Mesendoderm (in vitro differentiated cells): ENCODE results near the gene SCAMP2.

Experiments
- DNase-seq: peaks from one replicate; pipeline ENCODE4 v3.0.0; 2013
- H2AK5ac ChIP-seq: 2 replicates; pipeline ENCODE4 v1.6.1; 2013; ENCODE audit warnings: low read length, inconsistent platforms
- H2BK120ac ChIP-seq: 2 replicates; pipeline ENCODE4 v1.6.1; 2013; ENCODE audit warnings: low read depth, mild to moderate bottlenecking, low read length, moderate library complexity, mixed read lengths
- H2BK15ac ChIP-seq: replicated peaks from 2 replicates; pipeline ENCODE4 v1.6.1; 2013; ENCODE audit warnings: low read depth, mild to moderate bottlenecking, moderate library complexity
- H2BK5ac ChIP-seq: 2 replicates; pipeline ENCODE4 v1.6.1; 2013; ENCODE audit warnings: low read length, inconsistent platforms
- H3K18ac ChIP-seq: 2 replicates; pipeline ENCODE4 v1.6.1; 2013; ENCODE audit warnings: mild to moderate bottlenecking, low read length, mixed read lengths
- H3K23ac ChIP-seq: one replicate; pipeline ENCODE4 v1.6.1; 2013; ENCODE audit warnings: low read length
- H3K27ac ChIP-seq: 2 replicates; pipeline ENCODE4 v1.5.1; 2013; ENCODE audit warnings: low read depth, mild to moderate bottlenecking, inconsistent platforms, low read length, moderate library complexity
- H3K27me3 ChIP-seq: 2 replicates; pipeline ENCODE4 v1.6.1; 2013; ENCODE audit warnings: low read length, control low read depth, mild to moderate bottlenecking, inconsistent platforms; ENCODE audit not compliant: insufficient read depth, poor library complexity
- H3K36me3 ChIP-seq: 2 replicates; pipeline ENCODE4 v1.6.1; 2013; ENCODE audit warnings: low read length, inconsistent platforms; ENCODE audit not compliant: control insufficient read depth, insufficient read depth
- H3K4ac ChIP-seq: one replicate; pipeline ENCODE4 v1.6.1; 2013; ENCODE audit warnings: low read depth, mild to moderate bottlenecking, low read length, moderate library complexity
- H3K4me1 ChIP-seq: 2 replicates; pipeline ENCODE4 v1.6.1; 2013; ENCODE audit warnings: low read depth, low read length, inconsistent platforms; ENCODE audit not compliant: control insufficient read depth
- H3K4me2 ChIP-seq: 2 replicates; pipeline ENCODE4 v1.6.1; 2013; ENCODE audit warnings: low read length
- H3K4me3 ChIP-seq: 2 replicates; pipeline ENCODE4 v1.5.1; 2013; ENCODE audit warnings: mild to moderate bottlenecking, low read length
- H3K56ac ChIP-seq: one replicate; pipeline ENCODE4 v1.6.1; 2013; ENCODE audit warnings: low read length
- H3K79me1 ChIP-seq: 2 replicates; pipeline ENCODE4 v1.6.1; 2013; ENCODE audit warnings: low read length, inconsistent platforms
- H3K79me2 ChIP-seq: 2 replicates; pipeline ENCODE4 v1.6.1; 2013; ENCODE audit warnings: mild to moderate bottlenecking, low read length; ENCODE audit not compliant: control insufficient read depth, insufficient read depth
- H3K9ac ChIP-seq: 2 replicates; pipeline ENCODE4 v1.6.1; 2013; ENCODE audit warnings: low read length, inconsistent platforms
- H4K5ac ChIP-seq: one replicate; pipeline ENCODE4 v1.6.1; 2013; ENCODE audit warnings: low read length
- H4K8ac ChIP-seq: one replicate; pipeline ENCODE4 v1.6.1; 2013; ENCODE audit warnings: low read depth, mild to moderate bottlenecking, control low read depth, low read length, moderate library complexity
- WGBS: extraction: QIAGEN DNeasy Blood & Tissue Kit; methylation state at CpG from one replicate; pipeline ENCODE4 v1.1.7; 2013; ENCODE audit warnings: low lambda C conversion rate, missing lambda C conversion rate; ENCODE audit not compliant: insufficient coverage; ENCODE audit errors: extremely low coverage; 5-methylcytosine and 5-hydroxymethylcytosine counted together

SCAMP2 gene

GRCh38 chr15:74866090-74866489 is 7.1 kb downstream of the SCAMP2 start:
- Histone ChIP-seq H3K79me2 (peaks cover 19% of the 10 kb centered on the region), H4K5ac (no peak overlapping the region), H3K4me1 (peaks cover 2% of the 10 kb centered on the region), H3K27me3 (no peaks in the 10 kb centered on the region), H4K8ac (no peak overlapping the region), H3K4me3 (no peak overlapping the region), H3K4ac (no peak overlapping the region), H3K9ac (no peak overlapping the region), H3K79me1 (peaks cover 13% of the 10 kb centered on the region), H3K23ac (no peak overlapping the region), H2AK5ac (no peak overlapping the region), H3K36me3 (no peaks in the 10 kb centered on the region), H3K18ac (no peak overlapping the region), H3K27ac (no peak overlapping the region), H2BK120ac (no peak overlapping the region), H2BK15ac (no peak overlapping the region), H2BK5ac (no peak overlapping the region), H3K4me2 (no peak overlapping the region), H3K56ac (no peak overlapping the region)
- DNase-seq = peak; percentile 23
- no CpG with 5 or more reads among the region's 6 CpGs for WGBS

DNA sequence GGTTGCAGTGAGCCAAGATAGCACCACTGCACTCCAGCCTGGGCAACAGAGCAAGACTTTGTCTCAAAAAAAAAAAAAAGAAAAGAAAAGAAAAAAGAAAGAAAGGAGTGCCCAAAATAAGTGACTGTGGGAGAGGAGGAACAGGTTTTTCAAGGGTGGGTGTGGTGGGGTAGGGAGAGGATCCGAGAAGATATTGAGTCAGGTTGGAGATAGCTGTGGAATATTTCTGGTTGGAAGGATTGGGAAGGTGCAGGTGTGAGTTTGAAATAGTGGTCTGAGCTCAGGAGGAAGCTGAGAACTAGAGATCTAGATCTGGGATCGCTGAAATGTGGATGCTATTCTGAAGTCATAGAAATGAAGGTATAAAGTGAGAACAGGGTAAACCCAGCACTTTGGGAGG is 7.8 kb downstream of the SCAMP2 start:
- no peak overlapping the region for H3K27ac ChIP-seq
- no peaks in the 10 kb centered on the region for H3K36me3 ChIP-seq
- no peaks in the 10 kb centered on the region for H3K27me3 ChIP-seq
- no peak overlapping the region for H3K23ac ChIP-seq
- DNase-seq = no peak
- no peak overlapping the region for H4K8ac ChIP-seq
- no peak overlapping the region for H3K4me2 ChIP-seq
- H3K56ac ChIP-seq = no peak overlapping the region
- no peak overlapping the region for H3K4me3 ChIP-seq
- H3K4ac ChIP-seq = no peak overlapping the region
- no peak overlapping the region for H3K9ac ChIP-seq
- no peak overlapping the region for H2BK120ac ChIP-seq
- H2BK15ac ChIP-seq = no peak overlapping the region
- H4K5ac ChIP-seq = no peak overlapping the region
- H3K4me1 ChIP-seq = no peaks in the 10 kb centered on the region
- H2AK5ac ChIP-seq = no peak overlapping the region
- H3K79me1 ChIP-seq = peaks cover 13% of the 10 kb centered on the region
- H2BK5ac ChIP-seq = no peak overlapping the region
- no CpG with 5 or more reads among the region's 2 CpGs for WGBS
- no peak overlapping the region for H3K18ac ChIP-seq
- H3K79me2 ChIP-seq = peaks cover 19% of the 10 kb centered on the region

DNA sequence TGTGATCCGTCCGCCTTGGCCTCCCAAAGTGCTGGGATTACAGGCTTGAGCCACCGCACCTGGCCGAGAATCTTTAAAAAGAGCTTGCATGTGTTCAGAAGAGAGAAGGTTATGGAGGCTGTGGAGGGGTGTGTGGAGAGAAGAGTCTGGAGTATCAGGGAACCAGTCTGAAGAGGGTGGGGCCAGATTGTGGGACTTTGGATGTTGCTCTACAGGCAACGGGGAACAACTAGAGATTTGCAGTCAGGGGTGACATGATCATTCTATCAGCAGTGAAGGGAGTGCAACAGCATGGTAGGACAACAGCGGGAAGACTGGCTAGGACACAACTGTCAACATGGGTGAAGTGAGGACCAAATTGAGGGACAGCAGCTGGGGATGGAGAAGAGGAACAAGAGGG is 8.9 kb downstream of the SCAMP2 start:
- Histone ChIP-seq H3K27me3 (no peaks in the 10 kb centered on the region), H3K4ac (no peak overlapping the region), H3K79me1 (peaks cover 13% of the 10 kb centered on the region), H2BK120ac (no peak overlapping the region), H3K56ac (no peak overlapping the region), H3K18ac (no peak overlapping the region), H4K5ac (no peak overlapping the region), H3K9ac (no peak overlapping the region), H3K23ac (no peak overlapping the region), H3K27ac (no peak overlapping the region), H3K4me1 (no peaks in the 10 kb centered on the region), H3K79me2 (peaks cover 15% of the 10 kb centered on the region), H3K4me3 (no peak overlapping the region), H2BK5ac (no peak overlapping the region), H4K8ac (no peak overlapping the region), H3K4me2 (no peak overlapping the region), H2BK15ac (no peak overlapping the region), H2AK5ac (no peak overlapping the region), H3K36me3 (no peaks in the 10 kb centered on the region)
- no peak for DNase-seq
- WGBS = no CpG with 5 or more reads among the region's 6 CpGs

DNA sequence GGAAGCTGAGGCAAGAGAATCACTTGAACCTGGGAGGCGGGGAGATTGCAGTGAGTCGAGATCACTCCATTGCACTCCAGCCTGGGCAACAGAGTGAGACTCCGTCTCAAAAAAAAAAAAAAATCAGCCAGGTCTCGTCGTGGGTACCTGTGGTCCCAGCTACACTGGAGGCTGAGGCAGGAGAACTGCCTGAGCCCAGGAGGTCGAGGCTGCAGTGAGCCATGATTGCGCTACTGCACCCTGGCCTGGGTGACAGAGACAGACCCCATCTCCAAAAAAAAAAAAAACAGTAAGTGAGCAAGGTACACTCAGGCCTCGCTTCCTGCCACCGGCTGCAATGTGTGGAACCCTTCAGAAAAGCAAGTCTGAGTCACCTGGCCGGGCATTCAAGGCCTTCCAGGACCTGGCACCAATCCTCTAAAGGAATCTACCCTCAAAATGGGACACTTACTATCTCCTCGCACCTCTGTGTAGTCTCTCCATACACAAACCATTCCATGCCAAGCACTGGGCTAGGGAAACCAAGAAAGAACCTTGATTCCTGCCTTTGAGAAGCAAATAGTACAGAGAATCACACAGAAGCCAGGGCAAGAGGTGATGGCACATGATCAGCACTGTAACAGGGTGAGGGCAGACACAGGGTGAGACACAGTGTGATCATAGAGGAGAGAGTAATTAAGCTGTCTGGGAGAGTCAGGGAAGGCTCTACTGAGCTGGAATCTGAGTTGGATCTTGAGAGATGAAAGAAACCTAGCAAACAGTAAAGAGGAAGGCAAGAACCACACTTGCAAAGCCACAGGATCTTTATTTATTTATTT is 9.7 kb downstream of the SCAMP2 start:
- Histone ChIP-seq H3K4me1 (no peaks in the 10 kb centered on the region), H3K18ac (no peak overlapping the region), H3K27me3 (no peaks in the 10 kb centered on the region), H3K4me2 (no peak overlapping the region), H3K4me3 (no peak overlapping the region), H3K36me3 (no peaks in the 10 kb centered on the region), H3K79me1 (peaks cover 13% of the 10 kb centered on the region), H3K23ac (no peak overlapping the region), H3K9ac (no peak overlapping the region), H3K56ac (no peak overlapping the region), H3K27ac (no peak overlapping the region), H2BK15ac (no peak overlapping the region), H4K8ac (no peak overlapping the region), H4K5ac (no peak overlapping the region), H3K4ac (no peak overlapping the region), H2AK5ac (no peak overlapping the region), H3K79me2 (peaks cover 12% of the 10 kb centered on the region), H2BK5ac (no peak overlapping the region), H2BK120ac (no peak overlapping the region)
- no CpG with 5 or more reads among the region's 11 CpGs for WGBS
- no peak for DNase-seq

DNA sequence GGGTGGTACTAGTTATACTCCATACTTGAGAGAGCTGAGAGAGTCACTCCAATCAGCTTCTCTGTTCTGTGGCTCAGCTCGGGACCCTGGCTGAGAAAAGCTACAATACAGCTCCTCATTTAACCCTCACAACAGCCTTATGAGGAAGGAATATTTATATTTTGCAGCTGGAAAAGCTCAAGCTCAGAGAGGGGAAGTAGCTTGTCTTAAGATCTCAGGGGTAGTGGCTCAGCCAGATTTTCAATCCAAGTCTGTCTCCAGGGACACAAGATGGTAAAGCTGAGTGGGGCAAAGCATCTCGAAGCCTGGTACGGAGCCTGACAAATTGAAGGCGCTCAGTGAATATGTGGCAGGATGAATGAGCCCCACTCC is 14.8 kb downstream of the SCAMP2 start:
- no CpG with 5 or more reads among the region's 4 CpGs for WGBS
- Histone ChIP-seq H2BK120ac (no peak overlapping the region), H4K8ac (no peak overlapping the region), H4K5ac (no peak overlapping the region), H3K36me3 (no peaks in the 10 kb centered on the region), H3K27ac (no peak overlapping the region), H2BK15ac (no peak overlapping the region), H2AK5ac (no peak overlapping the region), H3K9ac (no peak overlapping the region), H3K23ac (no peak overlapping the region), H2BK5ac (no peak overlapping the region), H3K4me1 (no peaks in the 10 kb centered on the region), H3K79me1 (peaks cover 2% of the 10 kb centered on the region), H3K79me2 (no peaks in the 10 kb centered on the region), H3K4me3 (no peak overlapping the region), H3K27me3 (no peaks in the 10 kb centered on the region), H3K56ac (no peak overlapping the region), H3K18ac (no peak overlapping the region), H3K4ac (no peak overlapping the region), H3K4me2 (no peak overlapping the region)
- no peak for DNase-seq
